Measurements from ENCODE around the gene MANSC1.

DNA sequence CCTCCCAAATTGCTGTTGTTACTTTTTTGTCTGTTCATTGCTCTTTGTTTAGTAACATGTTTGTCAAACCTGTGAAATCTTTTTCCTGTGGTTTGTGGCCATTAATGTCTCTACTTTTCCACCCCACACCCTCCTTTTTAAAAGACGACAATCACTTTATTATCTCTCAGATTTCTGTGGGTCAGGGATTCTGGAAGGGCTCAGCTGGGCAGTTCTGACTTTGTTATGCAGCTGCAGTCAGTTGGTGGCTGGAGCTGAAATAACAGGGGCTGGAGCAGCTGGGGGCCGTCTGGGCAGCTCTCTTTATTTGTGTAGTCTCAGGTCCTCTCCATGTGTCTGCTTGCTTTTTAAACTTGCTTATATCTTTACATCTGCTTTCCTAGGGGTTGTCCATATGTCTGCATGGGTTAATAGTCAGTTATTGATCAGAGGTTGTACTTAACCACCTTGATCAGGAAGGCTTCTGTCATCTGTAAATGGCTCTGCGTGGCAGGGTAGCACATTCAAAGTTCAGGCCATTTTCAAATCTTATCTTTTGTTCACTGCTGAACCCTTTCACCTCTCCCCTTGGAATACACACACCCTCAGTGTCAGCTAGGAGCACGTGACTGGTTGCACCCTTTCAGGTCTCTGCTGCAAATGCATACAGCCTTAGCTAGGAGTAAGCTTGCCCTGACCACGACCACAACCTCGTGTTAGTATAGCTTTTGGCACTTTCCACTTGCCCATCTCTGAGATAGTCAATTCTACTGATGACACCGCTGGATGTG lies 34.7 kb upstream of the MANSC1 start:
- TF ChIP-seq CTCF (IDR thresholded peaks at IDR 0.05), result no peak
- TF ChIP-seq POLR2A (IDR thresholded peaks at IDR 0.05), result no peak

All from body of pancreas (tissue), 4 donors.